AG10803 (cell line): ENCODE results near the gene CHL1.

Source experiments
- DNase-seq: peaks from one replicate; pipeline ENCODE4 v3.0.0; 2010; ENCODE audit warnings: low read depth
- H3K4me3 ChIP-seq: 2 replicates; pipeline ENCODE4 v1.5.1; 2011; ENCODE audit warnings: mild to moderate bottlenecking, low read length, control low read depth
- CTCF ChIP-seq: conservative IDR thresholded peaks from 2 replicates; pipeline ENCODE4 v1.5.1; 2011; ENCODE audit warnings: mild to moderate bottlenecking, low read length, control low read depth, inconsistent platforms

The CHL1 gene

GRCh38 chr3:331881-332280 is 135.3 kb downstream of the CHL1 start:
- H3K4me3 ChIP-seq, result no peak overlapping the region
- DNase-seq, result no peak
- TF ChIP-seq CTCF, result no peak

- no peak overlapping the region for H3K4me3 ChIP-seq
- no peak for DNase-seq
- no peak for TF ChIP-seq CTCF
Observed at GRCh38 chr3:332701-333100, 136.1 kb downstream of the CHL1 start.

DNA sequence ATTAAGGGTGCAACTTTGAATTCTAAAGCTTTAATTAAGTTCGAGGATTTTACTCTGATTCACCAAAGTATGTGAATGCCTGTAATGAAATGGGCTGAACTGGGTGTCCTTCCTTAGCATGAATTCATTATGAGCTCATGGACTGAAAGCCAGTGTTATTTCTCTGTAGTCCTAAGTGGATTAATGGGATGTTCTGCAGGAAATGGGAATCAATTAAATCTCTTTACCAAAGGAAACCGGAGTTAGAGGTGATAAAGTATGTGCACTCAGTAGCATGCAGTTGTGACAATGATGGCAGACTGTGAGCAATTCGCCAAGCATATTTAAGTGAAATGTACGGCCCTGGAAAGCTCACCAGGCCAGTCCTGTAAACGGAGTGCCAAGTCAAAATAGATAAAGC is 138.7 kb downstream of the CHL1 start:
- no peak for TF ChIP-seq CTCF
- no peak for DNase-seq
- H3K4me3 ChIP-seq, result no peak overlapping the region

DNA sequence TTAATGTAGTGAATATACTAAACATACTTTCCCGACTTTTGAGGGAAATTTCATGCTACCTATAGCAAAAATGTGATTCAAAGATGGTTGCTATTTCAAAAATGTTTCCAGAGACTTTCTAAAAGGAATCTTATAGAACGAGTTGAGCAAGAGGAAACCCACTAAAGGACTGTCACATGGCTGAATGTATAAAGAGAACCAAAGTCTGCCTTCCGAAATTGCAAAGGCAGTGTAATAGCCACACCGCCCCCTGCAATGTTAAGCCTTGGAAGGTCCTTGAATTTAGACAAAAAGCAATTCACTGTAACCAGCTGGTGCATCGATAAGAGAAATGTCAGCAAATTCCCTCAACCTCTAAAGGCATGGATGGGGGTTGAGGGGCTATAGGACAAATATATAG is 142.8 kb downstream of the CHL1 start:
- no peak for DNase-seq
- no peak for TF ChIP-seq CTCF
- H3K4me3 ChIP-seq, result no peak overlapping the region

DNA sequence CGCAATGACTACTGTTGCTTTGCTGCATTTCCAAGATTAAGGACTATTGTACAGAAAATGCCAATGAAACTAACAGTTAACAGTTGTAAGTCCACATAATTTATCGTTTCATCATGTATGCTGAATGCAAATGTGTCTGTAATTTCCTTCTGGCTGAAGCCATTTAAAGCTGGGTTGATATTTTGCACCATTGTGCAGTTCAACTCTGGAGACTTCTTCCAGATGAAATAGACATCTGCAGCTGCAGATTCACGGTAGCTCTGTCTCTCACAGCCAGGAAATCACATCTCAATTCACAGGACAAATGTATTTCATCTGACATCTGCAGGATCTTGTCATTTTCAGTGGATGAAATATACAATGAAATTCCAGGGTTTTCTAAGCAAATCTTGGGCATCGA is 145.4 kb downstream of the CHL1 start:
- H3K4me3 ChIP-seq, result no peak overlapping the region
- TF ChIP-seq CTCF, result no peak
- DNase-seq, result no peak

DNA sequence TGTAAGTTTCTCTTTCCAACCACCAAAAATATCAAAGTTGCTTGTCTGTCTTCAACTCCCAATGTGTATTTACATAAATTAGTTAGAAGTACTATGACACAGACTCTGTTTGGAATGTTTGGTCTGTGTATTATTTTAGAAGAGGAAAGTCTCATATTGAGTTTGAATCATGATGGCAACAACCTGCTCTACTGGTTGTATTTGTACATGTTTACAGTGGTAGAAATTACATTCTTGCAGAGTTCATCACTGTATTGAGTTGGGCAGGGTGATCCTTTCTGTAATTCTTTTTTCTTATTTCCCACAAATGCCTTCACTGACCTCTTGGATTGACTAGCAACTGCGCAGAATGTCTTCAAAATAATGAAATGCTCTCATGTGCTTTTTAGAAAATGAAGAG is 149.6 kb downstream of the CHL1 start:
- no peak overlapping the region for H3K4me3 ChIP-seq
- no peak for TF ChIP-seq CTCF
- DNase-seq, result no peak

GRCh38 chr3:347581-347980 is 151.0 kb downstream of the CHL1 start:
- no peak for DNase-seq
- no peak for TF ChIP-seq CTCF
- no peak overlapping the region for H3K4me3 ChIP-seq
